IPS-11a (cell line): ENCODE results near the gene HAGHL.
"Not testable (repeated sequence)": the region's sequence is repeated elsewhere in the genome, so short reads cannot be mapped to it uniquely, and the experiment has no call there.

ENCODE experiments used
- H3K4me3 ChIP-seq: one replicate; pipeline ENCODE4 v1.5.1; 2013; ENCODE audit warnings: low read depth, low read length, control low read depth

HAGHL gene

DNA sequence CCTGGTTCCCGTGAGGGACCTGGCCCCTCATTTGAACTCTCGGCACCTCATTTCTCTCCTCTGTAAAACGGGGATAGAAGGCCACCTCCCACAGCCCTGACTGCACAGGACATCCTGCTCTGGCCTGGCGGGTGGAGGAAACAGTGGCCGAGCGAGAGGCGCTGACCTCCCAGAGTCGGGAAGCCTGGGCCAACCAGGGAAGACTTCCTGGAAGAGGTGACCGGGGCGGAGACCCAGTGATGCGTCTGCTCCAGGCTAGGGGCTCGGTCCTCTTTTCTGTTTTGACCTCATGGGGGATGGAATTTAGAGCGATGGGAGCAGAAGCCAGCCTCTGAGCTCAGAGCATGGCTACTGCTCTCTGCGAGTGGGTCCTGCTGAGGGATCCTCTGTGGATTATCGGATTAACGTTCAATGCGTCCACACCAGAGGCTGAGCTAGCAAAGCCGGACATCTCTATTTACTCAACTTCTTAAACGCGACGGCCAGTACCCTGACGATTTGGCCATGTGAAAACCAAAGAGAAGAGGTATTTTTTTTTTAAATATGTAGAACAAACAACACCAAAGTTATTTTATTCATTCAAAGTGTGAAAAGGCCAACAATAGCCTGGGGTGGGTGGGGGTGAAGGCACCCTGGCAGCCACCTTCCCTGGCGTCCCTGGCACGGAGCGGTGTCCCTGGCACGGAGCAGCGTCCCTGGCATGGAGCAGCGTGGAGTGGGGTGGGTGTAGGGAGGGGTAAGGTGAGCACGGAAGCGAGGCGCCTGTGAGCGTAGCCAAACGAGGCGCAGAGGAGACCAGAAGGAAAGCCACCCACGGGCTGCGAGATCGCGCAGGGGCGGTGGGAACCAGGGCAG, 24.5 kb downstream of the HAGHL start:
- H3K4me3 ChIP-seq = no peak overlapping the region

DNA sequence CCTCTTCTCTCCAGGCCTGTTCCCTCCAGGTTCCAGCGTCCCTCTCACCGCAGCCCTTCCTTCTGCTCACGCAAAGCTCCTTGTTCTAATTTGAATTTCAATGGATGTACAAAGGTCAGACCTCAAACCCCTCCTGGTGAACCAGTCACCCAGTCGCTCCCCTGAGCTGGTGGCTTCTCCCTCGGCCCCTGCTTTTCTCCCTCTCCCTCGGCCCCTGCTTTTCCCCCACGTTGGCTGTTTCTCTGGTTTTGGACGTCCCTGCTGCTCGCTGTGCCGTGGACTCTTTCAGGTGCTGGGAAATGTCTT, 25.1 kb downstream of the HAGHL start:
- no peak overlapping the region for H3K4me3 ChIP-seq

DNA sequence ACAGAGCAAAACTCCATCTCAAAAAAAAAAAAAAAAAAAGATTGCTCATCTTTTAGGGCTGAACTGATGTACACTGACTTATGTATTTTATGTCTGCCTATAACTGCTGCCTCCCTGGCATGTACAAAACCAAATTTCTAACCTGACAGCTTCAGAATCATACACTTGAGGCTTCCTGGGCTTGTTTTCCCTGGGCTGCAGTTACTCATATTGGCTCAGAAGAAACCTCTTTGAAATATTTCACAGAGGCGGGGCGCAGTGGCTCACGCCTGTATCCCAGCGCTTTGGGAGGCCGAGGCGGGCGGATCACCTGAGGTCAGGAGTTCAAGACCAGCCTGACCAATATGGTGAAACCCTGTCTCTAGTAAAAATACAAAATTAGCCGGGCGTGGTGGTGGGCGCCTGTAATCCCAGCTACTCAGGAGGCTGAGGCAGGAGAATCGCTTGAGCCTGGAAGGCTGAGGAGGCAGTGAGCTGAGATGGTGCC, 27.3 kb downstream of the HAGHL start:
- not testable (repeated sequence) for H3K4me3 ChIP-seq

DNA sequence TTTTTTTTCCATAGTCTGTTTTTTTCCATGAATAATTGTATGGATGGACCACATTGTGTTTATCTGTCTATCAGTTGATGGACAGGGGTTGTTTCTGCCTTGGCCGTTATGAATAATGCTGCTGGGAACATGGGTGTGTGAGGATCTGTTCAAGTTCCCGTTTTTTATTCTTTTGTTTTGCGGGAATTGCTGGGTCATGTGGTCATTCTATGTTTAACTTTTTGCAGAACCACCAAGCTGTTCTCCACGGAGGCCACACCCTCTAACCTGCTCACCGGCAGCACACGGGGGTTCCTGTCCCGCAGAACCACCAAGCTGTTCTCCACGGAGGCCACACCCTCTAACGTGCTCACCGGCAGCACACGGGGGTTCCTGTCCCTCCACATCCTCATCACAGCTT, 27.8 kb downstream of the HAGHL start:
- H3K4me3 ChIP-seq = no peak overlapping the region

DNA sequence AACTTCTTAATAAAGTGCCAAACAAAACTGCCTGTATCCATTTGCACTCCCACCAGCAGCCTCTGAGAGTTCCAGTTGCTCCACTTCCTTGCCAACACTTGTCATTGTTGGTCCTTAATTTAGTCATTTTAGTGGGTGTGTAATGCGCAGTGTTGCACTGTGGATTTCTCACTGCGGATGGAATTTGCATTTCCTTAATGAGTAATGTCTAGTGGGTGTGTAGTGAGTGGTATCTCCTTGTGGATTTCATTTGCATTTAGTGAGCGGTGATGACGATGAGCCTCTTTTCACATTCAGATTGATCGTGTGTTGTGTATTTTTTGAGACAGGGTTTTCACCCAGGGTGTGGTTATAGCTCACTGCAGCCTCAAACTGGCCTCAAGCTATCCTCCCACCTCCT, 29.5 kb downstream of the HAGHL start:
- H3K4me3 ChIP-seq = no peak overlapping the region

DNA sequence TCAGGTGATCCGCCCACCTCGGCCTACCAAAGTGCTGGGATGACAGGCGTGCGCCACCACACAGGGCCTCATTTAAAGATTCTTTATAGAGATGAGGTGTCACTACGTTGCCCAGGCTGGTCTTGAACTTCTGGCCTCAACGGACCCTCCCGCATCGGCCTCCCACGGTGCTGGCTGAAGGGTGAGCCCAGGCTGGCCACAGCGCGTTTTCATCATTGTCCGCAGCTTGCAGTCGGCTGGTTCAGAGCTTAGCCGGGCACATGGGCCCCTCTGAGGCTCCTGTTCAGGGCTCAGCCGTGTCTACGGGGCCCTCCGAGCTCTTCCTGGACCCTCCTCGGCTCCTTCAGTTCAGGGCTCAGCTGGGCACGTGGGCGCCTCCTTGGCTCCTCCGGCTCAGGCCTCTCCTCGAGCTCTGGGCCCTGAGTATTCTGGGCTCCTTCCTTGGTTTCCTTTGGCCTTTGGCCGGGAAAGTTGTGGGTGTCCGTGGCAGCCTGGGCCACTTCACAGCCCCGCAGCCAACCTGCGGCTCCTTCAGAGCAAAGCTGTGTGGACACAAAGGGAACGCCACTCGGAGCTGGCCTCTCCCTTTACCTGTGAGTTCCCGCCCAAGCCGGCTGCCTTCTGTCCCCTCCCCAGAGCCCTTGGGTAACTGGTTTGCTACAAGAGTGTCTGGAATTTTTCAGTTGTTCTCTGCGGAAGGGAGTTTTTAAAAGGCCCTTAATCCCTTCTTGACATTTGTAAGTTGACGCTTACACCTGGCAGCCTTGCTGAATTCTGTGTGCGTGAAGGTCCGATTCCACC, 32.4 kb downstream of the HAGHL start:
- H3K4me3 ChIP-seq = no peak overlapping the region

DNA sequence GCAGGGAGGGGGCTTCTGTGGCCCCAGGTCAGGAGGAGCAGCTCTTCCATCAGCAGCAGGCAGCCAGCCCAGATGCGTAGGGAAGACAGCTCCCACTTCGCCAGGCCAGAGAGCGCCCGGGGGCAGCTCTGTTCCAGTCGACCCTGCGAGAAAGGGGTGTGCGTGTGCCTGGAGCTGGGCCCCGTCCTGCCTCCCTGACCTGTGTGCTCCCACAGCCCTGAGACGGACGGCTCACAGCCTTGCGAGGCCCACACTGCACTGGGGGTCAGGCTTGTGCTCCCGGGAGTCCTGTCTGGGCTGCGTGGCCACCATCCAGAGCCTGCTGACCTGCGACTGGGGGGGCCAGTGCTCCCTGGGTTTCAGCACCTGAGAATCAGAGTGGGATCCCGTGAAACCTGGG, 33.2 kb downstream of the HAGHL start:
- H3K4me3 ChIP-seq = no peak overlapping the region

DNA sequence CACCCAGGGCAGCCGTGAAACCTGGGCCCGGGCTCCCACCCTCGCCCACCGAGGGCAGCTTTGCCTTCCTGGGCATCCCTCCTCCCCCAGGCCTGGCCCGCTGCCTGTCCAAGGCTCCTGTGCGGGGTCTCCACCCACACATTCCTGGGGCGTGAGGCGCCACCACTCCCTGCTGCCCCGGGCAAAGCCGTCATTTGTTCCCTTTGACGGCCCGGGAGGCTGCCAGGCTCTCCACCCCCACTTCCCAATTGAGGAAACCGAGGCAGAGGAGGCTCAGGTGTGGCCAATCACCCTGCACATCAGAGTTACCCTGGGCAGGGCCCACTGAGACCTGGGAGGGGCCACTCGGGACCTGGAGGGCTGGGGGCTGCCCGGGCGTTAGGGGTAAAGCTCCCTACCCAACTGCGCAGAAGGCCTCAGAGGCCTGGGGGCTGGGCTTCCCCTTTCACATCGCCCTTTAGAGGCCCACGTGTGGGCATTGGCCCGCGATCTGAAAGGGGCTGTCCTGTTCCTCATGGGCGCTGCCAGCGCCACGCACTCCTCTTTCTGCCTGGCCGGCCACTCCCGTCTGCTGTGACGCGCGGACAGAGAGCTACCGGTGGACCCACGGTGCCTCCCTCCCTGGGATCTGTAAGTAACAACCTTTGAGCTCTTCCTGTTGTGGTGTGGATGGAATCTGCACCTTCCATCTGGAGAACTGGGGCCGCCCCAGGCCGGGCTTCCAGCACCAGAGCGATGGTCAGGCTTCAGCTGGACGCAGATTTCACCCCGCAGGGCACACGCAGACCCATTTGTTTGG, 33.8 kb downstream of the HAGHL start, which contains the start of gene MSLN:
Gene MSLN, plus strand, starts transcription at position 190 of the 799 bp plus-strand sequence. CDS start 1,947 bp downstream, outside the sequence.
- no peak within 1 kb of the TSS for H3K4me3 ChIP-seq

DNA sequence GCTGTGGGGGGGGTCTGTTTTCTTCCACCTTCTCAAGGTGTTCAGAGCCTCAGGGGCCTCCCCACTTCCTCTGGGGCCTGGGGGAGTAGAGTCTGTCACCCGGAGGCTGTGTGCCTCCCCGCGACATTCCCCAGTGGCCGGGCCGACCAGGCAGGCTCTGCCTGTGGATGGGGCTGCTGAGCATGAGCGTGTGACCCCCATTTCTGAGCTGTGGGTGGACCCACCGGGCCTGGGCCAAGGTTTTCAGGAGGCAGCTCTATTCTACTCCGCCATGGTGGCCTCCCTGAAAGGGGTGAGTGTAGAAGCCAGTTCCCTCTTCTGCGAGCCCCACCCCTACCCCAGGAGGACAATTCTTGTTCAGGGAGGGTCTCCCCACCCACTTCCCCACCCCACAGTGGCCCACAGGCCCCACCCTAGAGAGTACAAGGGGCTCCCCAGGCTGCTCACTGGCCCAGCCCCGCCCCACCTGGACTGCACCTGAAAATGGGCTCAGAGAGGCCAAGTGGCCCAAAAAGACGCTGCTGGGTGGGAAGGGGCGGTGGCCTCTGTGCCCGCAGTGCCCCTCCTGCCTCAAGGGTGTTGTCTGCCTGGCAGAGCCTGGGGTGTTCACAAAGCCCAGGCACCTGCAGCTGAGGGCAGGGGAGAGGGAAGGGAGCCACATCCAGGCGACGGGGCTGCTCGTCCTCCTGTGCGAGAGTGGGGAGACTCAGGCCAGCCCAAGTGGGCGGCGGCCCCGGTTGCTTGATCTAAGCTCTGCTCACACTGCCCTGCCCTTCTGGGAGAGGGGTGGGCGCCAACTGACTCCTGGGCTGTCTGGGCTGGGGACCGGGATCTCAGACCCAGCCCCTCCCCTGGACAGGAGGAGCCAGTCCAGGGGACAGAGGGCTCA, 35.0 kb downstream of the HAGHL start:
- H3K4me3 ChIP-seq = no peak overlapping the region

DNA sequence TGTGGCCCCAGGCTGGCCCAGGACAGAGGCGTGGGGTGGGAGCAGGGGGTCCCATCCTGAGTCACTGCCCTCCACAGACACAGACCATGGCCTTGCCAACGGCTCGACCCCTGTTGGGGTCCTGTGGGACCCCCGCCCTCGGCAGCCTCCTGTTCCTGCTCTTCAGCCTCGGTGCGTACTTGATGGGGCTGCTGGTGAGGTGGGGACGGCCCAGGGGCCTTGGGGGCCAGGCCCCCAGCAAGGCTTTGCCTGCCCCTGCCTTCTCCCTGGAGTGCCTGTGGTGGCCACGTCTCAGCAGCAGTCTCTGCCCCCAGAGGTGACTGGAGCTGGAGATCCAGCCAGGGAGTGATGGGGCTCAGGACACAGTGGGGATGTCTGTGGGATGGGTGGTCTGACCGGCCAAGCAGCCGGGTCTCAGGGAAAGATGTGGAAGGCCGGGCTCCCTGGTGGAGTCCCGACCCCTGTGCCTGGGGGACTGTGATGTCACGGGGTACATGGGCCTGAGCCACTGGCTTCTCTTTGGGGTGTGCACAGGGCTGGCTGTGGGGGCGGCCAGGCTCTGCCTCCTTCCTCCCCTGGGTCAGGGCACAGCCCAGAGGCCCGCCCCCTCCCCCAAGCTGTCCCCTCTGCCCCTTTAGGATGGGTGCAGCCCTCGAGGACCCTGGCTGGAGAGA, 35.8 kb downstream of the HAGHL start:
- H3K4me3 ChIP-seq = no peak overlapping the region

DNA sequence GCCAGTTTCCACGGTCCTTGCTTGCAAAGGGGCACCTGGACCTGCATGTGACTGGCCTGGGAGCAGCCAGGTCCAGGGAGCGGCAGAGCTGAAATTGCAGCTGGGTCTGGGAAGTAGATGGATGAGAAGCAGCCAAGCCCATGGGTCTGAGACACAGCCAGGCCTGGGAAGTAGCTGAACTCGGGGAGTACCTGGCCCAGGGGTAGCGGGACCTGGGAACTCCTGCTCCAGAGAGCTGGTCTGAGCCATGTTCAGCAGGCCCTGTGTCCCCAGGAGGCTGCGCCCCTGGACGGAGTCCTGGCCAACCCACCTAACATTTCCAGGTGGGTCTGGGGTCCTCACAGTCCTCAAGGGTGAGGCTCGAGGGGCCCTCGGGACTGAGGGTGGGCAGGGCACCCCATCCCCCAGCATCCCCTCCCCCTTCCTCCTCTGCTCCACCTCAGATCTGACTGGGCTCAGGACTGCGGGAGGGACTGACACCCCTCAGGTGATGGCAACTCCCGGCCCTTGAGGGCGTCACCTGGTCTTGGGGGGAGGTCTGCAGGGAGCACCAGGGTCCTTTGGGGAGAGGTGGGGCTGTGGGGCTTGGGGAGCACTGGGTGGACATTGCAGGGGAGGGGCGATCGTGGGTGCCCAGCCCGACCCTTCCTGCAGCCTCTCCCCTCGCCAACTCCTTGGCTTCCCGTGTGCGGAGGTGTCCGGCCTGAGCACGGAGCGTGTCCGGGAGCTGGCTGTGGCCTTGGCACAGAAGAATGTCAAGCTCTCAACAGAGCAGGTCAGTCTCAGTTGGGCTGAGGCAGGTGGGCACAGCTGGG, 36.7 kb downstream of the HAGHL start:
- no peak overlapping the region for H3K4me3 ChIP-seq

DNA sequence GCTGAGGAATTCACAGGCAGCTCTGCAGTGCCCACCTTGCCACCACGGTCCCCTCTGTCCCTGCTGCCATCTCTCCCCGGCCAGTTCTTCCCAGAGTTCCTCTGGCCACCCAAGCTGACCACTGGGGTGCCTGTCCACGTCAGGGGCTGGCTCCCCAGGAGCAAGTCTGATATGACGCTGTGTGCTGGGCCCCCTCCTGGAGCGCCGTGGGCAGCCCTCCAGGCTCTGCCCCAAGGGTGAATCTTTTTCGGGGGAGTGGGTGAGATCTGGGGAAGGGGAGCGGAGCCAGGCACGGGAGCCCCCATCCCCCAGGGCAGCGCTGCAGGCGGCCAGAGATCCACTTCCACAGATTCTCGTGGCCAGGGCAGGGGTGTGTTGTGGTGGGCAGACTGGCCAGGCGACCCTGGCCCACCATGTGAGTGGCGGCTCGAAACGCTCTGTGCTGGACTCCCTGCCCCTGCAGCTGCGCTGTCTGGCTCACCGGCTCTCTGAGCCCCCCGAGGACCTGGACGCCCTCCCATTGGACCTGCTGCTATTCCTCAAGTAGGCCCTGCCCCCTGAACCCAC, 37.4 kb downstream of the HAGHL start:
- H3K4me3 ChIP-seq = no peak overlapping the region

DNA sequence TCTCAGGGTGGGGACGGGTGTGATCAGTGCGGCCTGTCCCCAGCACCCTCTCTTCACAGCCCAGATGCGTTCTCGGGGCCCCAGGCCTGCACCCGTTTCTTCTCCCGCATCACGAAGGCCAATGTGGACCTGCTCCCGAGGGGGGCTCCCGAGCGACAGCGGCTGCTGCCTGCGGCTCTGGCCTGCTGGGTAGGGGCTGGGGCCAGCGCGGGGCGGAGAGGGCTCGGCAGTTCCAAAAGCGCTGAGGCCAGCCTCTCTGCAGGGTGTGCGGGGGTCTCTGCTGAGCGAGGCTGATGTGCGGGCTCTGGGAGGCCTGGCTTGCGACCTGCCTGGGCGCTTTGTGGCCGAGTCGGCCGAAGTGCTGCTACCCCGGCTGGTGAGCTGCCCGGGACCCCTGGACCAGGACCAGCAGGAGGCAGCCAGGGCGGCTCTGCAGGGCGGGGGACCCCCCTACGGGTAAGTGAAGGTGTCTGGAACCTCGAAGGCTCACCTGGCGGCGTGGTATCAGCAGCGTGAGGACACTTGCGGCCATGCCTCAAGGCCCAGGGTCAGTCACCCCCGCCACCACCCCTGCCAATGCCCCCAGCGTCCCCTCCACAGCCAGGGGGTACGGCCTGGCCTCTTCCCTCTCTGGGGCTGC, 38.1 kb downstream of the HAGHL start:
- H3K4me3 ChIP-seq = no peak overlapping the region

DNA sequence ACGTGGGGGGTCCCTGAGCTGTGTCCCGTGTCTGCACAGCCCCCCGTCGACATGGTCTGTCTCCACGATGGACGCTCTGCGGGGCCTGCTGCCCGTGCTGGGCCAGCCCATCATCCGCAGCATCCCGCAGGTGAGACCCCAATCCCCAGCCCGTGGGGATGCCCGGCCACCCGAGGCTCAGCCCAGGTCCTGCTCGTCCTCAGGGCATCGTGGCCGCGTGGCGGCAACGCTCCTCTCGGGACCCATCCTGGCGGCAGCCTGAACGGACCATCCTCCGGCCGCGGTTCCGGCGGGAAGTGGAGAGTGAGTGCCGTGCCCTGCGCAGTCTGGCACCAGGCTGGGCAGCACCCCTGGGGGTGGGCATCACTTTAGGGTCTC, 38.6 kb downstream of the HAGHL start:
- H3K4me3 ChIP-seq = no peak overlapping the region

DNA sequence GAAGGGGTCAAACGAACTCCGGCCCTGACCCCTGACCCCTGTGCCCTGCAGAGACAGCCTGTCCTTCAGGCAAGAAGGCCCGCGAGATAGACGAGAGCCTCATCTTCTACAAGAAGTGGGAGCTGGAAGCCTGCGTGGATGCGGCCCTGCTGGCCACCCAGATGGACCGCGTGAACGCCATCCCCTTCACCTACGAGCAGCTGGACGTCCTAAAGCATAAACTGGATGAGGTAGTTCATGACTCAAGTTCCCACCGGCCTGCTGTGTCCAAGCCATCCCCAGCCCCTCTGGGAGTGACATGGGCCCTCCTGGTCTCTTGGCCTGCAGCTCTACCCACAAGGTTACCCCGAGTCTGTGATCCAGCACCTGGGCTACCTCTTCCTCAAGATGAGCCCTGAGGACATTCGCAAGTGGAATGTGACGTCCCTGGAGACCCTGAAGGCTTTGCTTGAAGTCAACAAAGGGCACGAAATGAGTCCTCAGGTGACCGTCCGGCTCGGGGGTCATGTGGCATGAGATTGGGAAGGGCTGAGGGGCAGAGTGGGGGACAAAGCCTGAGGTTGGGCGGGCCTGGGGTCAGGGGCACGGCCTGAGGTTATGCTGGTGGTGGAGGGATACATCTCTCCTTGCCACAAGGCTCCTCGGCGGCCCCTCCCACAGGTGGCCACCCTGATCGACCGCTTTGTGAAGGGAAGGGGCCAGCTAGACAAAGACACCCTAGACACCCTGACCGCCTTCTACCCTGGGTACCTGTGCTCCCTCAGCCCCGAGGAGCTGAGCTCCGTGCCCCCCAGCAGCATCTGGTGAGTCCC, 39.3 kb downstream of the HAGHL start:
- H3K4me3 ChIP-seq = no peak overlapping the region

DNA sequence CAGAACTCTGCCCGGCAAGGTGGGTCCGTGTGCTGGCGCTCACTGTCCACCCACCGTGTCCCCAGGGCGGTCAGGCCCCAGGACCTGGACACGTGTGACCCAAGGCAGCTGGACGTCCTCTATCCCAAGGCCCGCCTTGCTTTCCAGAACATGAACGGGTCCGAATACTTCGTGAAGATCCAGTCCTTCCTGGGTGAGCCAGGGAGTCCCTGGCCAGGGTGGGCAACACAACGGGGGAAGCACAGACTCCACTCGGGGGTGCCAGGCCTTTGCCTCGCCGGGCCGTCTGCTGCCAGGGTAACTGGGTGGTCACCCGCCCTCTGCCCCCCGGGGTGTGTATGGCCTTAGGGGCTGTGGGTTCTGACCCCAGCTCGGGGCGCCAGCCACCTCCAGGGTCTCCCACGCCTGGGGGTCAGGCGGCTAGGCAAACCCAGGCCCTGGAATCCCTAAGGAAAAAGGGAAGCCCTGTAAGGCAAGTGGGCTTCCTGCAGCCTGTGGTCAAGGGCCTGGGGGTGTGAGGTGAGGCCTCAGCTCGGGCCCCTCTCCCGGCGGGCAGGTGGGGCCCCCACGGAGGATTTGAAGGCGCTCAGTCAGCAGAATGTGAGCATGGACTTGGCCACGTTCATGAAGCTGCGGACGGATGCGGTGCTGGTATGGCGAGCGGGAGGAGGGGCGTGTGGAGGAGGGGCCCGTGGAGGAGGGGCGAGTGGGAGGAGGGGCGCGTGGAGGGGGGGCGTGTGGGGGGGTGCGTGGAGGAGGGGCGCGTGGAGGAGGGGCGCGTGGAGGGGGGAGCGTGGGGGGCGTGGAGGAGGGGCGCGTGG, 40.1 kb downstream of the HAGHL start:
- H3K4me3 ChIP-seq = no peak overlapping the region
